Keratinocyte (primary cell): ENCODE measurements around the gene FAM20C. TPM values are rescaled to one million over a fixed set of nuclear protein-coding genes. Genes with fewer than 3 reads are reported as not detected.

ENCODE experiments used
- DNase-seq: peaks from one replicate; pipeline ENCODE4 v3.0.0-alpha.2; 2011; ENCODE audit warnings: low read depth, missing footprints, low spot score
- FAIRE-seq: peaks from 2 replicates; lab custom pipeline; 2011; peaks lifted over from hg19 to GRCh38; lab: Jason Lieb, UNC
- H2AFZ ChIP-seq: 2 replicates; pipeline ENCODE4 v1.6.0; 2012; ENCODE audit warnings: low read length, control low read depth, inconsistent platforms; ENCODE audit not compliant: control insufficient read depth
- H3K27ac ChIP-seq: 2 replicates; pipeline ENCODE4 v1.5.1; 2011; ENCODE audit warnings: low read length; ENCODE audit not compliant: control insufficient read depth, insufficient read depth
- H3K27me3 ChIP-seq: 3 replicates; pipeline ENCODE4 v1.6.0; 2011; ENCODE audit warnings: low read length; ENCODE audit not compliant: control insufficient read depth, insufficient read depth; ENCODE audit errors: extremely low read depth
- H3K36me3 ChIP-seq, 2 experiments: 2 replicates in 1 of 2; 3 replicates in 1 of 2; pipeline ENCODE4 v1.5.1; 2011; ENCODE audit warnings: low read length in 2 of 2, mild to moderate bottlenecking in 1 of 2; ENCODE audit not compliant: control insufficient read depth in 2 of 2, insufficient read depth in 2 of 2; ENCODE audit errors: extremely low read depth in 1 of 2
- H3K4me1 ChIP-seq: 3 replicates; pipeline ENCODE4 v1.5.1; 2011; ENCODE audit warnings: low read length; ENCODE audit not compliant: control insufficient read depth, insufficient read depth; ENCODE audit errors: extremely low read depth
- H3K4me2 ChIP-seq: 3 replicates; pipeline ENCODE4 v1.6.0; 2011; ENCODE audit warnings: low read depth, low read length; ENCODE audit not compliant: control insufficient read depth, insufficient read depth; ENCODE audit errors: extremely low read depth
- H3K4me3 ChIP-seq, 3 experiments: fragments of 200-600 bp in 1 of 3; sonication (generic) in 1 of 3; 2 replicates in 2 of 3; 3 replicates in 1 of 3; pipeline ENCODE4 v1.5.1; 2011 to 2016; ENCODE audit warnings: low read length in 3 of 3, mild to moderate bottlenecking in 3 of 3, control low read depth in 2 of 3, inconsistent platforms in 1 of 3, low read depth in 1 of 3, mixed read lengths in 1 of 3, mixed run types in 1 of 3, moderate library complexity in 1 of 3; ENCODE audit not compliant: control insufficient read depth in 2 of 3, insufficient read depth in 2 of 3; ENCODE audit errors: extremely low read depth in 1 of 3
- H3K79me2 ChIP-seq: 2 replicates; pipeline ENCODE4 v1.6.0; 2012; ENCODE audit warnings: low read length; ENCODE audit not compliant: control insufficient read depth, insufficient read depth
- H3K9ac ChIP-seq: 3 replicates; pipeline ENCODE4 v1.6.0; 2011; ENCODE audit warnings: low read length; ENCODE audit not compliant: control insufficient read depth, insufficient read depth; ENCODE audit errors: extremely low read depth
- H3K9me1 ChIP-seq: 3 replicates; pipeline ENCODE4 v1.6.0; 2011; ENCODE audit warnings: low read length; ENCODE audit not compliant: control insufficient read depth, insufficient read depth; ENCODE audit errors: extremely low read depth
- H3K9me3 ChIP-seq: 2 replicates; pipeline ENCODE4 v1.5.1; 2012; ENCODE audit warnings: low read depth, low read length; ENCODE audit not compliant: control insufficient read depth
- H4K20me1 ChIP-seq: 3 replicates; pipeline ENCODE4 v1.6.0; 2011; ENCODE audit warnings: low read length; ENCODE audit not compliant: control insufficient read depth, insufficient read depth; ENCODE audit errors: extremely low read depth
- CTCF ChIP-seq, 3 experiments: IDR thresholded peaks in 1 of 3; conservative IDR thresholded peaks in 1 of 3; optimal IDR thresholded peaks in 1 of 3; 2 replicates in 2 of 3; 3 replicates in 1 of 3; pipeline versions ENCODE3 to v1.5.1; 2011; ENCODE audit warnings: low read length in 3 of 3, mild to moderate bottlenecking in 3 of 3, moderate library complexity in 2 of 3, control low read depth in 1 of 3, inconsistent platforms in 1 of 3; ENCODE audit not compliant: insufficient read depth in 2 of 3; ENCODE audit errors: extremely low read depth in 1 of 3
- EZH2 ChIP-seq: IDR thresholded peaks from one replicate; pipeline ENCODE4 v1.6.1; 2012; ENCODE audit warnings: inconsistent platforms, mild to moderate bottlenecking, low read length, moderate library complexity
- dilution Hi-C: fragments of 300-500 bp; cut with MboI; formaldehyde crosslinking; loops from one replicate; pipeline ENCODE4 v1.7.0; 2020; ENCODE audit warnings: low sequenced_read_pairs; ENCODE audit not compliant: extremely low pct_ligation_motif_present
- polyA plus RNA-seq, 5 experiments: library from polyadenylated mRNA; depleted of rRNA in 3 of 5; stranded (reverse) in 3 of 5; stranded (forward) in 1 of 5; unstranded in 1 of 5; fragments of >200 nt; gene quantifications; 1 replicate in 1 of 5; 2 replicates in 3 of 5; 3 replicates in 1 of 5; pipeline versions ENCODE4 v1.2.1 to v1.2.3, GENCODE V29; 2011 to 2012; ENCODE audit warnings: missing spikeins in 2 of 5, low read depth in 1 of 5, low replicate concordance in 1 of 5

The FAM20C gene
- polyA plus RNA-seq, 1 donor (not counting 4 experiments of a cell fraction or from before 2014, with no cell fraction given) = 3.8 TPM

GRCh38 chr7:265998-266850, 73.9 kb downstream of the FAM20C start:
- dilution Hi-C loops = no loop called here
- H3K9me3 ChIP-seq = peaks cover 14% of the 10 kb centered on the region
- no peak overlapping the region for H2AFZ ChIP-seq
- no peaks in the 10 kb centered on the region for H3K4me1 ChIP-seq
- no peaks in the 10 kb centered on the region for H3K9me1 ChIP-seq
- peaks cover 7% of the 10 kb centered on the region for H3K27me3 ChIP-seq
- no peak for FAIRE-seq
- H3K36me3 ChIP-seq = no peaks in the 10 kb centered on the region
- TF ChIP-seq EZH2 = no peak
- TF ChIP-seq CTCF (optimal IDR thresholded peaks at IDR 0.05 in 1 of 3, IDR thresholded peaks at IDR 0.05 in 1 of 3, conservative IDR thresholded peaks at IDR 0.05 in 1 of 3; ENCODE audit: extremely low read depth in 1 of 3, insufficient read depth in 2 of 3, low read length in 3 of 3) = no peak
- no peaks in the 10 kb centered on the region for H4K20me1 ChIP-seq
- H3K9ac ChIP-seq = no peak overlapping the region
- H3K27ac ChIP-seq = no peak overlapping the region
- no peaks in the 10 kb centered on the region for H3K79me2 ChIP-seq
- H3K4me2 ChIP-seq = no peak overlapping the region
- no peak overlapping the region for H3K4me3 ChIP-seq
- DNase-seq = no peak

- dilution Hi-C loops = no loop called here
- Histone ChIP-seq H3K79me2 (no peaks in the 10 kb centered on the region), H3K4me1 (no peaks in the 10 kb centered on the region), H4K20me1 (no peaks in the 10 kb centered on the region), H3K27ac (no peak overlapping the region), H3K4me3 (no peak overlapping the region), H3K9me1 (no peaks in the 10 kb centered on the region), H2AFZ (no peak overlapping the region), H3K9ac (no peak overlapping the region), H3K4me2 (no peak overlapping the region), H3K27me3 (peaks cover 7% of the 10 kb centered on the region), H3K36me3 (no peaks in the 10 kb centered on the region), H3K9me3 (peaks cover 6% of the 10 kb centered on the region)
- no peak for DNase-seq
- TF ChIP-seq EZH2 = no peak
- TF ChIP-seq CTCF (optimal IDR thresholded peaks at IDR 0.05 in 1 of 3, IDR thresholded peaks at IDR 0.05 in 1 of 3, conservative IDR thresholded peaks at IDR 0.05 in 1 of 3; ENCODE audit: extremely low read depth in 1 of 3, insufficient read depth in 2 of 3, low read length in 3 of 3) = peak; percentile 18 to 72 (median 60)
- no peak for FAIRE-seq
These were observed 74.8 kb downstream of the FAM20C start for GRCh38 chr7:266851-267840.
